Liver (tissue), 9 donors: Measurements from ENCODE around the gene ARPP21. TPM values are rescaled to one million over a fixed set of nuclear protein-coding genes. Genes with fewer than 3 reads are reported as not detected.

Source experiments
- DNase-seq: peaks from one replicate; pipeline ENCODE4 v3.0.0-alpha.2; 2017; ENCODE audit warnings: low spot score
- H3K27ac ChIP-seq, 2 donors: one replicate each; pipeline ENCODE4 v1.7.0; 2013; ENCODE audit warnings: inconsistent platforms in 2 of 2, low read length in 2 of 2, control low read depth in 1 of 2, low read depth in 1 of 2, mild to moderate bottlenecking in 1 of 2
- H3K27me3 ChIP-seq, 4 donors: one replicate each; pipeline versions ENCODE4 v1.6.1 to v1.7.0; 2013; ENCODE audit warnings: low read length in 3 of 4, inconsistent platforms in 1 of 4, mild to moderate bottlenecking in 1 of 4, moderate library complexity in 1 of 4; ENCODE audit not compliant: control insufficient read depth in 4 of 4, insufficient read depth in 4 of 4
- H3K36me3 ChIP-seq, 4 donors: one replicate each; pipeline versions ENCODE4 v1.6.1 to v1.7.0; 2013; ENCODE audit warnings: low read length in 3 of 4, mild to moderate bottlenecking in 3 of 4, low read depth in 1 of 4, moderate library complexity in 1 of 4; ENCODE audit not compliant: control insufficient read depth in 4 of 4, insufficient read depth in 3 of 4
- H3K4me1 ChIP-seq, 4 donors: one replicate each; pipeline versions ENCODE4 v1.6.1 to v1.7.0; 2013; ENCODE audit warnings: low read length in 3 of 4, mild to moderate bottlenecking in 3 of 4, moderate library complexity in 1 of 4; ENCODE audit not compliant: control insufficient read depth in 4 of 4, insufficient read depth in 4 of 4
- H3K4me3 ChIP-seq, 3 donors: one replicate each; pipeline versions ENCODE4 v1.6.1 to v1.7.0; 2013; ENCODE audit warnings: low read length in 3 of 3, control low read depth in 1 of 3, low read depth in 1 of 3, mild to moderate bottlenecking in 1 of 3
- H3K9ac ChIP-seq, 2 donors: one replicate each; pipeline ENCODE4 v1.7.0; 2013; ENCODE audit warnings: low read length in 2 of 2, mild to moderate bottlenecking in 2 of 2, moderate library complexity in 2 of 2, control low read depth in 1 of 2, low read depth in 1 of 2
- H3K9me3 ChIP-seq, 4 donors: one replicate each; pipeline versions ENCODE4 v1.6.1 to v1.7.0; 2013; ENCODE audit warnings: low read length in 3 of 4; ENCODE audit not compliant: control insufficient read depth in 4 of 4
- ATF3 ChIP-seq: IDR thresholded peaks from 2 replicates; pipeline ENCODE4 v1.6.1; 2016; ENCODE audit warnings: antibody characterized with exemption
- EGR1 ChIP-seq, 2 donors: IDR thresholded peaks; 2 replicates each; pipeline ENCODE4 v1.6.1; 2016 to 2018; ENCODE audit warnings: antibody characterized with exemption in 2 of 2, low read depth in 2 of 2
- FOXA1 ChIP-seq: IDR thresholded peaks from 2 replicates; pipeline ENCODE4 v1.6.1; 2016; ENCODE audit warnings: antibody characterized with exemption
- FOXA2 ChIP-seq: IDR thresholded peaks from 2 replicates; pipeline ENCODE4 v1.6.1; 2016; ENCODE audit warnings: antibody characterized with exemption
- GABPA ChIP-seq, 2 donors: IDR thresholded peaks in 1 of 2; conservative IDR thresholded peaks in 1 of 2; 2 replicates each; pipeline ENCODE4 v1.6.1; 2016; ENCODE audit warnings: antibody characterized with exemption in 2 of 2, mild to moderate bottlenecking in 1 of 2, moderate library complexity in 1 of 2
- HNF4A ChIP-seq, 2 donors: conservative IDR thresholded peaks; 2 replicates each; pipeline ENCODE4 v1.6.1; 2016; ENCODE audit warnings: antibody characterized with exemption in 2 of 2, mild to moderate bottlenecking in 2 of 2
- JUND ChIP-seq, 2 donors: IDR thresholded peaks; 2 replicates each; pipeline ENCODE4 v1.6.1; 2016; ENCODE audit warnings: antibody characterized with exemption in 2 of 2
- MAX ChIP-seq: IDR thresholded peaks from 2 replicates; pipeline ENCODE4 v1.6.1; 2016; ENCODE audit warnings: antibody characterized with exemption
- NR2F2 ChIP-seq: IDR thresholded peaks from 2 replicates; pipeline ENCODE4 v1.6.1; 2016; ENCODE audit warnings: antibody characterized with exemption
- RAD21 ChIP-seq, 2 donors: IDR thresholded peaks; 2 replicates each; pipeline ENCODE4 v1.6.1; 2016; ENCODE audit warnings: antibody characterized with exemption in 2 of 2, mild to moderate bottlenecking in 2 of 2
- RXRA ChIP-seq, 2 donors: IDR thresholded peaks; 2 replicates each; pipeline ENCODE4 v1.6.1; 2017 to 2018; ENCODE audit warnings: antibody characterized with exemption in 2 of 2, mild to moderate bottlenecking in 1 of 2
- SP1 ChIP-seq: IDR thresholded peaks from 2 replicates; pipeline ENCODE4 v1.6.1; 2018; ENCODE audit warnings: antibody characterized with exemption, mild to moderate bottlenecking
- TAF1 ChIP-seq: conservative IDR thresholded peaks from 2 replicates; pipeline ENCODE4 v1.6.1; 2016; ENCODE audit warnings: antibody characterized with exemption, mild to moderate bottlenecking
- YY1 ChIP-seq: IDR thresholded peaks from 2 replicates; pipeline ENCODE4 v1.6.1; 2016; ENCODE audit warnings: antibody characterized with exemption, mild to moderate bottlenecking
- ZBTB33 ChIP-seq: IDR thresholded peaks from 2 replicates; pipeline ENCODE4 v1.6.1; 2016; ENCODE audit warnings: antibody characterized with exemption
- WGBS: extraction: QIAGEN DNeasy Blood & Tissue Kit; methylation state at CpG from one replicate; pipeline ENCODE4 v1.1.7; 2013; 5-methylcytosine and 5-hydroxymethylcytosine counted together
- polyA plus RNA-seq, 2 donors: library from polyadenylated mRNA; stranded (reverse) in 1 of 2; unstranded in 1 of 2; fragments of 200-250 nt in 1 of 2; fragments of >200 nt in 1 of 2; fragmentation: Nextera tagmentation in 1 of 2; extraction: Ambion mirVana in 1 of 2; gene quantifications; one replicate each; pipeline versions ENCODE4 v1.2.1 to v1.2.3, GENCODE V29; 2013 to 2015
- total RNA-seq, 2 donors: library from RNA; depleted of rRNA; stranded (reverse); fragments of >200 nt; gene quantifications; one replicate each; pipeline ENCODE4 v1.2.3, GENCODE V29; 2014
- TF ChIP-seq, protein P1 (sequence below): fragments of 150-350 bp; IDR thresholded peaks from 2 replicates; pipeline ENCODE4 v1.5.1; 2017; ENCODE audit warnings: improper control_type of control experiment, low read depth, low read length; ENCODE audit not compliant: missing input control
- TF ChIP-seq, protein P2 (sequence below): IDR thresholded peaks from 2 replicates; pipeline ENCODE4 v1.6.1; 2016; ENCODE audit warnings: antibody characterized with exemption, mild to moderate bottlenecking
- donor health status: healthy.
- donor health status: healthy.
- donor health status: healthy.
- donor health status: healthy.
- donor health status: healthy.

The ARPP21 gene
- total and polyA plus RNA-seq, 4 donors: 0.42 to 1.3 (median 0.66) TPM; not detected in 1

DNA sequence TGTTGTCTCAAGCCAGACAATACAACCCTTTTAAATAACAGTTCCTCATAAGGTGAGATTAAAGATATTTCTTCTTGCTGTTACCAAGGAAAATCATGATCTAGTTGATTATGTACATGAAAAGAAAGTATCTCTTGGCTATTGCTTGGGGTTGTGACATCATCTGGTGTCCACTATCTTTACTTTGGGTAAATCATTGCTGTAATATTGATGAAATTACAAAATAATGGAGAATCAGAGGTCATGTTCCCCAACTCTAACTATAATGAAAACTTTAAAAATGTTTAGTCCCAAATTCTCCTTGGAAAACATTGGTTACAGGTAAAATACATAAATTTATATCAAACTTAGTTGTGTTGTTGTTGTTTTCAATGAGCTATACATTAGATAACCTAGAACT lies 142.2 kb downstream of the ARPP21 start (continued):
- TF ChIP-seq, protein P1, sequence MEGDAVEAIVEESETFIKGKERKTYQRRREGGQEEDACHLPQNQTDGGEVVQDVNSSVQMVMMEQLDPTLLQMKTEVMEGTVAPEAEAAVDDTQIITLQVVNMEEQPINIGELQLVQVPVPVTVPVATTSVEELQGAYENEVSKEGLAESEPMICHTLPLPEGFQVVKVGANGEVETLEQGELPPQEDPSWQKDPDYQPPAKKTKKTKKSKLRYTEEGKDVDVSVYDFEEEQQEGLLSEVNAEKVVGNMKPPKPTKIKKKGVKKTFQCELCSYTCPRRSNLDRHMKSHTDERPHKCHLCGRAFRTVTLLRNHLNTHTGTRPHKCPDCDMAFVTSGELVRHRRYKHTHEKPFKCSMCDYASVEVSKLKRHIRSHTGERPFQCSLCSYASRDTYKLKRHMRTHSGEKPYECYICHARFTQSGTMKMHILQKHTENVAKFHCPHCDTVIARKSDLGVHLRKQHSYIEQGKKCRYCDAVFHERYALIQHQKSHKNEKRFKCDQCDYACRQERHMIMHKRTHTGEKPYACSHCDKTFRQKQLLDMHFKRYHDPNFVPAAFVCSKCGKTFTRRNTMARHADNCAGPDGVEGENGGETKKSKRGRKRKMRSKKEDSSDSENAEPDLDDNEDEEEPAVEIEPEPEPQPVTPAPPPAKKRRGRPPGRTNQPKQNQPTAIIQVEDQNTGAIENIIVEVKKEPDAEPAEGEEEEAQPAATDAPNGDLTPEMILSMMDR: no peak
- TF ChIP-seq RXRA (IDR thresholded peaks at IDR 0.05): peak; percentile 57 to 80

- TF ChIP-seq ZBTB33 (no peak), RXRA (IDR thresholded peaks at IDR 0.05) (peak in 1 of 2 donors; percentile 26)
- H3K4me1 ChIP-seq: peaks cover 4 to 32% (median 23%) of the 10 kb centered on the region in 4 donors
- no peaks in the 10 kb centered on the region for H3K27me3 ChIP-seq
- no peak for DNase-seq
- peak overlapping the region; percentile 66 to 69 for H3K27ac ChIP-seq
- no peaks in the 10 kb centered on the region for H3K36me3 ChIP-seq
- no peaks in the 10 kb centered on the region for H3K9me3 ChIP-seq
- 31% methylated on average over 1 of the region's 1 CpG for WGBS
- no peak overlapping the region for H3K4me3 ChIP-seq
- no peak overlapping the region for H3K9ac ChIP-seq
Measured at GRCh38 chr3:35782355-35782754, 143.0 kb downstream of the ARPP21 start.

DNA sequence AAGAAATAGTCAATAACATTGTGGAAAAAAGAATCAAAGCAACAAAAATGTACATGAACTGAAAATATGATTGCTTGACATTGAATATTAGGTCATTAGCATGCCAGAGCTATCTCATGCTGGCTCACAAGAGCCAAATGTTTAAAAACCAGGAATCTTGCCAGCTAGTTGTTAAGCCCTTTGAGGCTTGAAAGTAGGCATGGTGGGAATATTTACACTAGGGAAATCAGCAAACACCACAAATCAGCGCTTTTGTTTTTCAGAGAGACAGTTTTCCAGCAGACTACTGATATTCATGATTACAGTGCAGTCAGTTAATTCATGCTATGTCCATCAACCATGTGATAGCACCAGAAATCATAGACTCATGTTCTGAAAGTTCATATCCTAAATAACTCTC lies 144.8 kb downstream of the ARPP21 start:
- WGBS: 23% methylated on average over 1 of the region's 1 CpG
- Histone ChIP-seq H3K4me1 (peaks cover 4 to 36% (median 29%) of the 10 kb centered on the region in 4 donors), H3K27ac (no peak overlapping the region), H3K36me3 (no peaks in the 10 kb centered on the region), H3K9me3 (no peaks in the 10 kb centered on the region), H3K4me3 (no peak overlapping the region), H3K27me3 (no peaks in the 10 kb centered on the region), H3K9ac (no peak overlapping the region)
- no peak for DNase-seq
- TF ChIP-seq FOXA1: no peak
- peak in 1 of 2 donors; percentile 36 for TF ChIP-seq JUND (IDR thresholded peaks at IDR 0.05)
- TF ChIP-seq HNF4A (conservative IDR thresholded peaks at IDR 0.05): peak in 1 of 2 donors; percentile 28
- TF ChIP-seq NR2F2: no peak
- TF ChIP-seq TAF1: no peak
- no peak for TF ChIP-seq EGR1 (IDR thresholded peaks at IDR 0.05; ENCODE audit: low read depth in 2 of 2)
- TF ChIP-seq MAX: no peak
- peak; percentile 74 for TF ChIP-seq YY1
- no peak for TF ChIP-seq ATF3
- TF ChIP-seq, protein P2, sequence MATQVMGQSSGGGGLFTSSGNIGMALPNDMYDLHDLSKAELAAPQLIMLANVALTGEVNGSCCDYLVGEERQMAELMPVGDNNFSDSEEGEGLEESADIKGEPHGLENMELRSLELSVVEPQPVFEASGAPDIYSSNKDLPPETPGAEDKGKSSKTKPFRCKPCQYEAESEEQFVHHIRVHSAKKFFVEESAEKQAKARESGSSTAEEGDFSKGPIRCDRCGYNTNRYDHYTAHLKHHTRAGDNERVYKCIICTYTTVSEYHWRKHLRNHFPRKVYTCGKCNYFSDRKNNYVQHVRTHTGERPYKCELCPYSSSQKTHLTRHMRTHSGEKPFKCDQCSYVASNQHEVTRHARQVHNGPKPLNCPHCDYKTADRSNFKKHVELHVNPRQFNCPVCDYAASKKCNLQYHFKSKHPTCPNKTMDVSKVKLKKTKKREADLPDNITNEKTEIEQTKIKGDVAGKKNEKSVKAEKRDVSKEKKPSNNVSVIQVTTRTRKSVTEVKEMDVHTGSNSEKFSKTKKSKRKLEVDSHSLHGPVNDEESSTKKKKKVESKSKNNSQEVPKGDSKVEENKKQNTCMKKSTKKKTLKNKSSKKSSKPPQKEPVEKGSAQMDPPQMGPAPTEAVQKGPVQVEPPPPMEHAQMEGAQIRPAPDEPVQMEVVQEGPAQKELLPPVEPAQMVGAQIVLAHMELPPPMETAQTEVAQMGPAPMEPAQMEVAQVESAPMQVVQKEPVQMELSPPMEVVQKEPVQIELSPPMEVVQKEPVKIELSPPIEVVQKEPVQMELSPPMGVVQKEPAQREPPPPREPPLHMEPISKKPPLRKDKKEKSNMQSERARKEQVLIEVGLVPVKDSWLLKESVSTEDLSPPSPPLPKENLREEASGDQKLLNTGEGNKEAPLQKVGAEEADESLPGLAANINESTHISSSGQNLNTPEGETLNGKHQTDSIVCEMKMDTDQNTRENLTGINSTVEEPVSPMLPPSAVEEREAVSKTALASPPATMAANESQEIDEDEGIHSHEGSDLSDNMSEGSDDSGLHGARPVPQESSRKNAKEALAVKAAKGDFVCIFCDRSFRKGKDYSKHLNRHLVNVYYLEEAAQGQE: peak; percentile 44
- TF ChIP-seq RAD21 (IDR thresholded peaks at IDR 0.05): peak; percentile 28 to 32
- TF ChIP-seq SP1: peak; percentile 44
- TF ChIP-seq FOXA2: peak; percentile 40
- peak in 1 of 2 donors; percentile 60 for TF ChIP-seq RXRA (IDR thresholded peaks at IDR 0.05)
- no peak for TF ChIP-seq GABPA (IDR thresholded peaks at IDR 0.05 in 1 of 2, conservative IDR thresholded peaks at IDR 0.05 in 1 of 2)
